B cell (primary cell): Measurements from ENCODE around the gene CFB.

ENCODE experiments used
- CTCF ChIP-seq: fragments of 200-600 bp; IDR thresholded peaks from one replicate; pipeline ENCODE4 v1.8.0; 2022; ENCODE audit warnings: antibody characterized with exemption, mild to moderate bottlenecking
- EZH2 ChIP-seq: IDR thresholded peaks from 2 replicates; pipeline ENCODE4 v1.6.1; 2012; ENCODE audit warnings: borderline replicate concordance, low read depth, mild to moderate bottlenecking, moderate library complexity, low read length; ENCODE audit not compliant: insufficient read depth, poor library complexity, severe bottlenecking

DNA sequence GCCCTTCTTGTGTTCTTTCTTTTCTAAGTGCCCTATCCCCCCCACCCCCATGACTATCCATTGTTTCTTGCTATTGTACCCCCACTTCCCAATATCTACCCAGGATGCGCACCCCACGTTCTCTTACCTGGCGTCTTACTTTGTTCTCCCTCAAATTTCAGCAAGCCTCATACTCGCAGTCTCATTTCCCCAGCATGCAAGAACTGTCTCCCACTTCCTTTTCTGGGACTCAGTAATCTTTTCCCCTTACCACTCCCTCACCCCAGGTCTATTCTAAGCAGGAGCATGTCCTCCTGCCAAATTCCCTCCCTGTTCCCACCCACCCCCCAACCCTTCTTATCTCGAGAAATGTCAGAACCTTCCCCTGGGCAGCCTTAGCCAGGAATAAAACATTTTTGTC lies 46.7 kb upstream of the CFB start:
- TF ChIP-seq CTCF, result no peak
- TF ChIP-seq EZH2, result no peak
